ENCODE data around the gene ZNF146.

- TF ChIP-seq CTCF (IDR thresholded peaks at IDR 0.05), result no peak
- no peak for TF ChIP-seq EP300 (IDR thresholded peaks at IDR 0.05)
- TF ChIP-seq POLR2A (IDR thresholded peaks at IDR 0.05), result no peak
Observed at GRCh38 chr19:36265064-36265463, 50.2 kb downstream of the ZNF146 start.
